ENCODE results near the gene AZIN2.
"Not testable (repeated sequence)": the region's sequence is repeated elsewhere in the genome, so short reads cannot be mapped to it uniquely, and the experiment has no call there.

Gene AZIN2

DNA sequence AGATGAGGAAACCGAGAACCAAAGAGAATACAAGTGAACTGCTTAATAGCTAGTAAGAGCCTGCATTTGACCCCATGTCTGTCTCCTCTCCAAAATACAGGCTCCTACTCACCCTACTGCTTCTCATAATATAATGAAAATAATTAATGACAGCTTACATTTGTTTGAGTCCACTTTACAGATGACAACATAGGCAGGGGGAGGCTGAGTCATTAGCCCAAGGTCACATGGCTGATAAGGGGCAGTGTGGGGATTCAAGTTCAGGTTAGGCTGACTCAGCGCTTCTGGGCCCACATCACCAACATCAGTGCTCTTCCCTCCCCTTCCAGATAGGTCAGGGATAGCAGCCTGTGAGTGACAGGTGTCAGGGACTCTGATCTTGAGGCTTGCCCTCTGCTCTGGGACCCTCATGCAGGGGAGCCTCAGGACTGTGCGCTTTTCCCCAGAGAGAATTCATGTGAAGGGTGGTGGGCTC, 16.2 kb downstream of the AZIN2 start:
- DNase-seq (ENCODE audit: low spot score in 2 of 2) (no peak), ATAC-seq (no peak)
- Mint-ChIP-seq H3K36me3 (peaks cover 4% of the 10 kb centered on the region), H3K9me3 (no peaks in the 10 kb centered on the region), H3K4me1 (peaks cover 48% of the 10 kb centered on the region), H3K27ac (peak overlapping the region; percentile 99), H3K4me3 (no peak overlapping the region)

- peaks cover 4% of the 10 kb centered on the region for H3K36me3 Mint-ChIP-seq
- no peak for ATAC-seq
- H3K27ac Mint-ChIP-seq = peak overlapping the region; percentile 99
- no peaks in the 10 kb centered on the region for H3K9me3 Mint-ChIP-seq
- no peak overlapping the region for H3K4me3 Mint-ChIP-seq
- no peak for DNase-seq (ENCODE audit: low spot score in 2 of 2)
- peaks cover 48% of the 10 kb centered on the region for H3K4me1 Mint-ChIP-seq
Measured at GRCh38 chr1:33097762-33098161, 16.8 kb downstream of the AZIN2 start.

- ATAC-seq = no peak
- Mint-ChIP-seq H3K27ac (peak overlapping the region; percentile 99), H3K9me3 (no peaks in the 10 kb centered on the region), H3K4me3 (peak overlapping the region; percentile 83), H3K4me1 (peaks cover 48% of the 10 kb centered on the region), H3K36me3 (peaks cover 4% of the 10 kb centered on the region)
- no peak for DNase-seq (ENCODE audit: low spot score in 2 of 2)
Measured at GRCh38 chr1:33098371-33098770, 17.4 kb downstream of the AZIN2 start.

GRCh38 chr1:33099290-33100118, 18.6 kb downstream of the AZIN2 start:
- peaks cover 4% of the 10 kb centered on the region for H3K36me3 Mint-ChIP-seq
- ATAC-seq (peak; percentile 99), DNase-seq (ENCODE audit: low spot score in 2 of 2) (peak; percentile 47 to 88)
- H3K4me3 Mint-ChIP-seq = peak overlapping the region; percentile 83
- H3K4me1 Mint-ChIP-seq = peaks cover 48% of the 10 kb centered on the region
- no peaks in the 10 kb centered on the region for H3K9me3 Mint-ChIP-seq
- peak overlapping the region; percentile 99 for H3K27ac Mint-ChIP-seq

GRCh38 chr1:33100119-33100415, 19.1 kb downstream of the AZIN2 start:
- H3K9me3 Mint-ChIP-seq; ATAC-seq; DNase-seq (ENCODE audit: low spot score in 2 of 2); H3K36me3 Mint-ChIP-seq: not testable (repeated sequence)
- H3K4me1 Mint-ChIP-seq = peaks cover 48% of the 10 kb centered on the region
- peak overlapping the region; percentile 99 for H3K27ac Mint-ChIP-seq
- H3K4me3 Mint-ChIP-seq = peak overlapping the region; percentile 83

GRCh38 chr1:33110477-33110876, 29.5 kb downstream of the AZIN2 start:
- Mint-ChIP-seq H3K36me3 (no peaks in the 10 kb centered on the region), H3K9me3 (peaks cover 4% of the 10 kb centered on the region), H3K4me1 (no peaks in the 10 kb centered on the region), H3K4me3 (no peak overlapping the region), H3K27ac (no peak overlapping the region)
- DNase-seq (ENCODE audit: low spot score in 2 of 2) (no peak), ATAC-seq (no peak)

DNA sequence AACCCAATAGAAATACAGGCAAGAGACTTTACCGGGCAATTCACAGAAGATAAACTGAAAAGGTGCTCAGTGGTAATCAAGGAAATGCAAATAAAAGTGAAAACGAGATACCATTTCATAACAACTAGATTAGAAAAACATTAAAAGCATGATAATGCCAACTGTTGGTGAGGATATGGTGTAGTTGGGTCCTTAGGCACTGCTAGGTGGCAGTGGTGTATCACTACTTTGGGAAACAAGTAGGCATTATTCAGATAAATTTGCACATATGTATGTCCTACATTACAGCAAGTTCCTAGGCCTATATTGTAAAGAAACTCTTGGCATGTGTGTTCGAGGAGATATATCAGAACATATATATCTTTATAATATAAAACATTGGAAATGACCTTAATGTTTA, 31.0 kb downstream of the AZIN2 start:
- no peak overlapping the region for H3K27ac Mint-ChIP-seq
- H3K4me1 Mint-ChIP-seq = no peaks in the 10 kb centered on the region
- no peak overlapping the region for H3K4me3 Mint-ChIP-seq
- DNase-seq (ENCODE audit: low spot score in 2 of 2) (no peak), ATAC-seq (no peak)
- no peaks in the 10 kb centered on the region for H3K36me3 Mint-ChIP-seq
- H3K9me3 Mint-ChIP-seq = peaks cover 4% of the 10 kb centered on the region

- Mint-ChIP-seq H3K27ac (peak overlapping the region; percentile 89), H3K36me3 (no peaks in the 10 kb centered on the region), H3K4me1 (peaks cover 6% of the 10 kb centered on the region), H3K9me3 (no peaks in the 10 kb centered on the region), H3K4me3 (no peak overlapping the region)
- no peak for ATAC-seq
- no peak for DNase-seq (ENCODE audit: low spot score in 2 of 2)
Measured at GRCh38 chr1:33117440-33118085, 36.6 kb downstream of the AZIN2 start.

DNA sequence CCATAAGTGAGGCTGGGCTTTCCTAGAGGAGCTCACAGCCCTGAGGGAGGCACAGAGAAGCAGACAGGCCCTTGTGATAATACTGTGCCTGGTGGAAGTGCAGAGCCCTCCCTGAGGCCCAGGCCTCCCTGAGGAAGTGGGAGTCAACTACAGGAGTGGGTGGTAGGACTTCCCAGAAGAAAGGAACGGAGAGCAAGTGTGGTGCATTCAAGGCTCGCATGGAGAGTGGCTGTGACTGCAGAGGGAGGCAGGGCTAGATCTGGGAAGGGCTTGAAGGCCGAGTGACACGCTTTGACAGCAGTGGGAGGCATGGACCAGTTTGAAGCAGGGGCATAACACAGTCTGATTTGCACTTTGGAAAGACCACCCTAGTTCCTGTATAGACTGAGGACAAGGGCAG, 37.3 kb downstream of the AZIN2 start:
- no peak for DNase-seq (ENCODE audit: low spot score in 2 of 2)
- Mint-ChIP-seq H3K36me3 (no peaks in the 10 kb centered on the region), H3K4me3 (no peak overlapping the region), H3K9me3 (no peaks in the 10 kb centered on the region), H3K27ac (peak overlapping the region; percentile 89), H3K4me1 (peaks cover 6% of the 10 kb centered on the region)
- no peak for ATAC-seq

DNA sequence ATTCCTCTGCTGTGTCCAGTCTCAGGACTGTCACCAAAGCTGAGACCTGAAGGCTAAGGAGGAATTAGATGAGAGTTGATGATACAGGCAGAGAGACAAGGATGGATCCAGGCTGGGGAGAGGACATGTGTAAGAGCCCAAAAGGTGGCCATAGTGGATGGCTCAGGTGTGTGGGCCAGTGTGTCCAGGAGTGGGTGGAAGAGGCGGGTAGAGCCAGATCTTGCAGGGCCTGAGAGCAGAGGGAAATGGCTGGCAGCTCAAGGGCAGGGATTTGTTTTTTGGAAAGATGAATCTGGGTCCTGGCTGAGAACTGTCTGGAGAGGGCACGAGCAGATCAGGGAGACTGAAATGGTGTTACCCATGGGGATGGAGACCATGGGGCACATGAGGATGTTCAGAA, 38.1 kb downstream of the AZIN2 start:
- no peaks in the 10 kb centered on the region for H3K36me3 Mint-ChIP-seq
- H3K9me3 Mint-ChIP-seq = no peaks in the 10 kb centered on the region

DNA sequence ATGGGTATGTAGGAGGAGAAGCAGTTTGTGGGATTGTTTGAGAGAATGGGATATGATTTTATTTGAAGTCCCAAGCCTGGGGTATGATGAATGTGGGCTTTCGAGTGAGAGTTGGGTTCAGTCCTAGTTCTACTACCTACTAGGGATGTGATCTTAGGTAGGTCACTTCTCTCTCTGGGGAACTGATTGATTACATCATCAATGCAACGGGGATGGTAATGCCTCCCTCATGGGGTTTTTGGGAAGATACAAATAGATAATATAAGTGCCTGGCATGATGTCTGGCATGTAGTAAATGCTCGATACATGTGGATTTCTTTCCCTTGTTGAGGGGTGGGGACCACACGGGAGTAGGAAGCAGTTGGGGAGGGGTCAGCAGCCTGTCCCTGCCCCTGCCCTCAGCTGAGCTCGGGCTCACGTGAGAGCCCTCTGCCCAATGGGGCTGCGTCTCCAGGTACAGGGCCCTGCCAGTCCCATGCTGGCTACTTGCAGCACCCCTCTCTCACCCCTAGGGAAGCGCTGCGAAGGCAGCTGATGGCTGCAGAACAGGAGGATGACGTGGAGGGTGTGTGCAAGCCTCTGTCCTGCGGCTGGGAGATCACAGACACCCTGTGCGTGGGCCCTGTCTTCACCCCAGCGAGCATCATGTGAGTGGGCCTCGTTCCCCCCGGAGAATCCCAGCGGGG, 38.7 kb downstream of the AZIN2 start:
- no peak for ATAC-seq
- Mint-ChIP-seq H3K4me3 (no peak overlapping the region), H3K36me3 (no peaks in the 10 kb centered on the region), H3K27ac (no peak overlapping the region), H3K9me3 (no peaks in the 10 kb centered on the region), H3K4me1 (peaks cover 6% of the 10 kb centered on the region)
- DNase-seq (ENCODE audit: low spot score in 2 of 2) = no peak

More for the DNA sequence above, 38.1 kb downstream of the AZIN2 start:
- Mint-ChIP-seq H3K4me3 (no peak overlapping the region), H3K4me1 (peaks cover 6% of the 10 kb centered on the region), H3K27ac (peak overlapping the region; percentile 89)
- no peak for ATAC-seq
- DNase-seq (ENCODE audit: low spot score in 2 of 2) = no peak

- no peaks in the 10 kb centered on the region for H3K36me3 Mint-ChIP-seq
- no peak overlapping the region for H3K27ac Mint-ChIP-seq
- H3K9me3 Mint-ChIP-seq = no peaks in the 10 kb centered on the region
- ATAC-seq (peak; percentile 42), DNase-seq (ENCODE audit: low spot score in 2 of 2) (no peak)
- H3K4me1 Mint-ChIP-seq = peaks cover 10% of the 10 kb centered on the region
- H3K4me3 Mint-ChIP-seq = no peak overlapping the region
Measured at GRCh38 chr1:33120436-33121231, 39.7 kb downstream of the AZIN2 start.

DNA sequence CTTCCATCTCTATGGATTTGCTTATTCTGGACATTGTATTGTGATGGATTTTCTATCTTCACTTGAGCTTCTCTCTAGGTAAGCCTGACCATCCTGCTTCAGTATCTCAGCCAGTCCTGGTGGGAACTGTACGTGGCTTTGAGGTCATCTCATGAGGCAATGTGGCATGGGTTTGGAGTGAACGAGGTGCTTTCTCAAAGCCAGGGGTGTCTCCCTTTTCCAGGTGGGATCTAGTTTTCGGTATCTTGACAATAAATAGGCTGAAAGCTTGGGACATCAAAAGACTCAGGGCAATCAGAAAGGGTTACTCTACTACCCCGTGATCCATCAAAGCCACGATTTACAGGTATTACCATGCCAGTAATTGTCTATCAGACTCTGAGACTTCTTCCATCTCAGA, 40.8 kb downstream of the AZIN2 start:
- Mint-ChIP-seq H3K4me1 (peaks cover 18% of the 10 kb centered on the region), H3K4me3 (no peak overlapping the region), H3K36me3 (no peaks in the 10 kb centered on the region), H3K27ac (no peak overlapping the region), H3K9me3 (no peaks in the 10 kb centered on the region)
- ATAC-seq (no peak), DNase-seq (ENCODE audit: low spot score in 2 of 2) (no peak)

- no peaks in the 10 kb centered on the region for H3K9me3 Mint-ChIP-seq
- peak overlapping the region; percentile 26 for H3K27ac Mint-ChIP-seq
- peaks cover 8% of the 10 kb centered on the region for H3K36me3 Mint-ChIP-seq
- ATAC-seq (no peak), DNase-seq (ENCODE audit: low spot score in 2 of 2) (no peak)
- peaks cover 18% of the 10 kb centered on the region for H3K4me1 Mint-ChIP-seq
- H3K4me3 Mint-ChIP-seq = no peak overlapping the region
Measured at GRCh38 chr1:33122483-33123178, 41.7 kb downstream of the AZIN2 start.
